Loucy (cell line): Measurements from ENCODE around the gene NSD2.

Experiments
- CTCF ChIP-seq: fragments of 200-600 bp; sonication (generic); conservative IDR thresholded peaks from 2 replicates; pipeline ENCODE4 v1.5.1; 2014; ENCODE audit warnings: mild to moderate bottlenecking, antibody characterized with exemption, low read length
- EZH2phosphoT487 ChIP-seq: fragments of 200-600 bp; IDR thresholded peaks from 2 replicates; pipeline ENCODE4 v1.6.1; 2018; ENCODE audit warnings: antibody characterized with exemption, mild to moderate bottlenecking, moderate library complexity, borderline replicate concordance

DNA sequence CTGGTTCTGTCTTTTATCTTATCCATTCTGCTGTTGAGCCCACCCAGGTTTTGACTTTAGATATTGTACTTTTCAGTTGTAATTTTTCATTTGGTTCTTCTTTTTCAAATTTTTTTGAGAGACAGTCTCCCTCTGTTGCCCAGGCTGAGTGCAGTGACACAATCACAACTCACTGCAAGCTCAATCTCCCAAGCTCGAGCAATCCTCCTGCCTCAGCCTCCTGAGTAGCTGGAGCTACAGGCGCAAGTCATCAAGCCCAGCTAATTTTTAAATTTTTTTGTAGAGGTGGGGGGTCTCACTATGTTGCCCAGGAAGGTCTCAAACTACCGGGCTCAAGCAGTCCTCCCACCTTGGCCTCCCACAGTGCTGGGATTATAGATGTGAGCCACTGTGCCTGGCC, 41.0 kb upstream of the NSD2 start:
- TF ChIP-seq CTCF (no peak), EZH2phosphoT487 (no peak)
